HCT116 (cell line): ENCODE results near the gene MCAM. TPM values are rescaled to one million over a fixed set of nuclear protein-coding genes. Genes with fewer than 3 reads are reported as not detected.

Experiments
- ATAC-seq: fragments of 200-7000 bp; cut with Tn5 transposase; 2 replicates; pipeline ENCODE4 v1.9.1; 2020; ENCODE audit warnings: mild to moderate bottlenecking, moderate library complexity
- BruUV-seq: library from RNA; stranded (reverse); fragments of 400-500 nt; replicated peaks from 2 replicates; lab custom pipeline; 2021; lab: Mats Ljungman, UMichigan
- CTCF ChIA-PET: fragments of 300-600 bp; sonication (Branson Sonifier 250); formaldehyde crosslinking; loops from one replicate; lab custom pipeline; 2021; ENCODE audit warnings: antibody characterized with exemption; lab: Charles Lee
- POLR2A ChIA-PET: fragments of 300-600, 350-600 bp; sonication (Branson Sonifier 250); formaldehyde crosslinking; loops from one replicate; lab custom pipeline; 2021; ENCODE audit warnings: antibody characterized with exemption; lab: Charles Lee
- RAD21 ChIA-PET, 2 experiments: fragments of 300-600 bp; sonication (Branson Sonifier 250); formaldehyde crosslinking; loops; one replicate each; lab custom pipeline; 2023; ENCODE audit warnings: low total read pairs in 2 of 2; ENCODE audit not compliant: uncharacterized antibody in 2 of 2, unreplicated experiment in 2 of 2, low non-redundant PET in 1 of 2; lab: Charles Lee
- DNase-seq: peaks from one replicate; pipeline ENCODE4 v3.0.0-alpha.2; 2010; ENCODE audit warnings: low read depth, low spot score
- H2AFZ ChIP-seq: fragments of 200-600 bp; shearing (Covaris generic), sonication (generic); 2 replicates; pipeline ENCODE4 v1.6.1; 2017; ENCODE audit warnings: low read depth, mixed run types, mixed read lengths, antibody characterized with exemption, low read length; ENCODE audit not compliant: poor library complexity, severe bottlenecking
- H3K27ac ChIP-seq: 2 replicates; pipeline ENCODE4 v1.5.1; 2012; ENCODE audit warnings: low read depth, low read length
- H3K27me3 ChIP-seq: fragments of 200-600 bp; sonication (generic); 2 replicates; pipeline ENCODE4 v1.6.1; 2016; ENCODE audit warnings: mixed run types, low read length, mixed read lengths; ENCODE audit not compliant: insufficient read depth
- H3K36me3 ChIP-seq, 2 experiments: fragments of 200-500 bp in 1 of 2; fragments of 200-600 bp in 1 of 2; sonication (Bioruptor generic) in 1 of 2; sonication (generic) in 1 of 2; 2 replicates each; pipeline versions ENCODE4 v1.5.1 to v1.6.1; 2014 to 2016; ENCODE audit warnings: low read length in 2 of 2, inconsistent platforms in 1 of 2, mixed read lengths in 1 of 2, mixed run types in 1 of 2; ENCODE audit not compliant: insufficient read depth in 2 of 2, control insufficient read depth in 1 of 2
- H3K4me1 ChIP-seq, 2 experiments: fragments of 200-600 bp in 1 of 2; sonication (generic) in 1 of 2; 2 replicates each; pipeline versions ENCODE4 v1.5.1 to v1.6.1; 2012 to 2017; ENCODE audit warnings: low read length in 2 of 2, inconsistent platforms in 1 of 2, mild to moderate bottlenecking in 1 of 2, mixed read lengths in 1 of 2, mixed run types in 1 of 2, moderate library complexity in 1 of 2; ENCODE audit not compliant: insufficient read depth in 2 of 2, control insufficient read depth in 1 of 2
- H3K4me2 ChIP-seq: fragments of 200-600 bp; sonication (generic); 2 replicates; pipeline ENCODE4 v1.6.1; 2017; ENCODE audit warnings: mixed run types, low read length, mixed read lengths
- H3K4me3 ChIP-seq, 2 experiments: fragments of 200-600 bp in 1 of 2; sonication (generic) in 1 of 2; replicated peaks in 1 of 2; 2 replicates each; pipeline ENCODE4 v1.5.1; 2011 to 2016; ENCODE audit warnings: low read length in 2 of 2, control low read depth in 1 of 2, low read depth in 1 of 2, mild to moderate bottlenecking in 1 of 2, mixed read lengths in 1 of 2, mixed run types in 1 of 2
- H3K79me2 ChIP-seq: fragments of 200-600 bp; sonication (generic); 2 replicates; pipeline ENCODE4 v1.6.1; 2017; ENCODE audit warnings: mild to moderate bottlenecking, mixed run types, low read length, moderate library complexity, mixed read lengths; ENCODE audit not compliant: insufficient read depth
- H3K9ac ChIP-seq: fragments of 200-600 bp; sonication (generic); 2 replicates; pipeline ENCODE4 v1.6.1; 2016; ENCODE audit warnings: low read length, mixed read lengths
- H3K9me2 ChIP-seq: fragments of 200-600 bp; sonication (generic), shearing (Covaris generic); 2 replicates; pipeline ENCODE4 v1.6.1; 2017; ENCODE audit warnings: mixed run types, mild to moderate bottlenecking, moderate library complexity; ENCODE audit not compliant: insufficient read depth
- H3K9me3 ChIP-seq, 2 experiments: fragments of 200-500 bp in 1 of 2; fragments of 200-600 bp in 1 of 2; sonication (Bioruptor generic) in 1 of 2; sonication (generic) in 1 of 2; 2 replicates each; pipeline ENCODE4 v1.6.1; 2014 to 2017; ENCODE audit warnings: low read length in 2 of 2, mixed read lengths in 2 of 2, inconsistent platforms in 1 of 2, low read depth in 1 of 2, mild to moderate bottlenecking in 1 of 2, mixed run types in 1 of 2, moderate library complexity in 1 of 2; ENCODE audit not compliant: control insufficient read depth in 1 of 2, insufficient read depth in 1 of 2
- H4K20me1 ChIP-seq: fragments of 200-600 bp; sonication (generic), shearing (Covaris generic); 2 replicates; pipeline ENCODE4 v1.6.1; 2017; ENCODE audit warnings: mixed run types, mild to moderate bottlenecking, moderate library complexity; ENCODE audit not compliant: insufficient read depth
- EGR1 ChIP-seq: IDR thresholded peaks from 2 replicates; pipeline ENCODE4 v1.6.1; 2012; ENCODE audit warnings: low read depth
- ZBTB33 ChIP-seq: IDR thresholded peaks from 2 replicates; pipeline ENCODE4 v1.6.1; 2011; ENCODE audit warnings: mild to moderate bottlenecking, low read length, moderate library complexity; ENCODE audit not compliant: insufficient replicate concordance; ENCODE audit errors: extremely low read depth
- intact Hi-C: fragments of 100-400 bp; cut with micrococcal nuclease; formaldehyde crosslinking; loops from 2 replicates; pipeline ENCODE4 v1.10.0; 2022
- microRNA-seq: library from miRNA; unstranded; fragments of <30 nt; microRNA quantifications from one replicate; pipeline ENCODE4, GENCODE V29; 2016; ENCODE audit warnings: borderline number of aligned reads
- total RNA-seq: library from RNA; stranded (reverse); gene quantifications from one replicate; pipeline ENCODE4 v1.2.1, GENCODE V29; 2021; ENCODE audit not compliant: unreplicated experiment

The MCAM gene
- total RNA-seq, 1 experiment from 2014 or later = 17.4 TPM

DNA sequence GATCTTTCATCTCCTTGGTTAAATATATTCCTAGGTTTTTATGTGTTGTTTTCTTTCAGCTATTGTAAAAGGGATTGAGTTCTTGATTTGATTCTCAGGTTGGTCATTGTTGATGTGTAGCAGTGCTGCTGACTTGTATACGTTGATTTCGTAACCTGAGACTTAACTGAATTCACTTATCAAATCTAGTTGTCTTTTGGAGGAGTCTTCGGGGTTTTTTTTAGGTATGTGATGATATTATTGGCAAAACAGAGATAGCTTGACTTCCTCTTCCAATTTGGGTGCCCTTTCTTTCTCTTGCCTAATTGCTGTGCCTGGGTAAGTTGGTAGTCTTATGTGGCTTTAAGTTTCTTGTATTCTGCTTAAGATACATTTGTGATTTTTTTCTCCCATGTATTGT lies 57.9 kb downstream of the MCAM start:
- Histone ChIP-seq H2AFZ (no peak overlapping the region), H3K27ac (no peak overlapping the region), H3K9me3 (no peaks in the 10 kb centered on the region), H3K9me2 (no peaks in the 10 kb centered on the region), H3K9ac (no peak overlapping the region), H3K4me3 (no peak overlapping the region), H3K36me3 (no peaks in the 10 kb centered on the region), H3K79me2 (peaks cover 43% of the 10 kb centered on the region), H3K4me1 (no peaks in the 10 kb centered on the region), H3K27me3 (no peaks in the 10 kb centered on the region), H4K20me1 (no peaks in the 10 kb centered on the region), H3K4me2 (no peak overlapping the region)
- intact Hi-C loops = no loop called here
- DNase-seq = no peak
- RAD21 ChIA-PET = no interaction called here
- no TSS peak for BruUV-seq
- TF ChIP-seq ZBTB33 (no peak), EGR1 (no peak)
- CTCF ChIA-PET = no interaction called here
- ATAC-seq = no peak
- POLR2A ChIA-PET = no interaction called here

Small RNAs within 50 kb of the gene (microRNA-seq; reads per million reads assigned to microRNA genes)
- not detected for gene MIR6756

Other genes starting within 250 kb of the MCAM start
- gene VPS11, start 249.3 kb downstream of the MCAM start, total RNA-seq = 20.4 TPM
- 69.0 TPM for gene HMBS, start 232.2 kb downstream of the MCAM start, total RNA-seq
- 45.1 TPM for gene DPAGT1, start 215.3 kb downstream of the MCAM start, total RNA-seq
- gene C2CD2L, start 209.8 kb downstream of the MCAM start, total RNA-seq = 12.4 TPM
- gene HINFP, start 195.6 kb downstream of the MCAM start, total RNA-seq = 38.1 TPM
- gene ABCG4, start 168.1 kb downstream of the MCAM start, total RNA-seq = 1.9 TPM
- 21.4 TPM for gene NLRX1, start 148.4 kb downstream of the MCAM start, total RNA-seq
- gene NHERF4, start 131.7 kb downstream of the MCAM start, total RNA-seq = 0.30 TPM
- 31.1 TPM for gene CBL, start 110.8 kb downstream of the MCAM start, total RNA-seq
- gene RNF26, start 17.4 kb upstream of the MCAM start, total RNA-seq = 45.6 TPM
- gene C1QTNF5, start 23.8 kb upstream of the MCAM start, total RNA-seq = not detected
- not detected for gene MFRP, start 29.6 kb upstream of the MCAM start, total RNA-seq
- gene USP2, start 64.6 kb upstream of the MCAM start, total RNA-seq = 5.0 TPM
- 1.1 TPM for gene THY1, start 106.0 kb upstream of the MCAM start, total RNA-seq